ENCODE data around the gene CCL22. TPM values are rescaled to one million over a fixed set of nuclear protein-coding genes. Genes with fewer than 3 reads are reported as not detected.

Gene CCL22
- not detected in 2 replicates for total RNA-seq

DNA sequence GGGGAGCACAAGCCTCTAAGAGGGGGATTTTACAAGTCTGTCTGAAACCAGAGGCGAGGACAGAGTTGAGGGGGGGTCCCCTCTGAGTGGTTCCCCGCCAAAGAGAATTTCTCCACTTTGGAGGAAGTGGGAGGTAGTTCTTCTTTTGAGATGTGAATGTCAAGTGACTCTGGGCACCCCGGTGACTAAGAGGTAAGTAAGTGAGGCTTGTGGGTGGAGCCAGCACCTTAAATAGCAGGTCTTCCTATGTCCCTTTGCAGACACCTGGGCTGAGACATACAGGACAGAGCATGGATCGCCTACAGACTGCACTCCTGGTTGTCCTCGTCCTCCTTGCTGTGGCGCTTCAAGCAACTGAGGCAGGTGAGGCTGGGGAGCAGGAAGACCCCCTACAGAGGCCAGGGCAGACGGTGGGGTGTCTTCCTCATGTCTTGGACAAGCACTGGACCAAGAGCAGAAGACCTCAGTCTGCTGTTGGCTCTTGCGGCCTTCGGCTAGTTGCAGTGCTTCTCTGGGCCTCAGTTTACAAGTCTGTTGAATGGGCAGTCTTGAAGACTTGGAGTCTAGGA lies at the start of gene CCL22:
Gene CCL22 (plus strand): TSS at position 257 of the 569 bp plus-strand sequence. CDS start 34 bp downstream, at position 291.

GRCh38 chr16:57372372-57373116 lies 14.0 kb downstream of the CCL22 start, which contains the start of gene CX3CL1:
Gene CX3CL1, plus strand, starts transcription at chr16:57372490. Its CDS starts 79 bp downstream, at chr16:57372569.

GRCh38 chr16:57403965-57404817 lies 45.6 kb downstream of the CCL22 start, which contains the start of gene CCL17:
Gene CCL17, plus strand, starts transcription at chr16:57404767. Its CDS starts 9,166 bp downstream, at chr16:57413933.

Other genes starting within 250 kb of the CCL22 start
- 52.6 and 52.9 TPM in 2 replicates for gene PSME3IP1, start 172.7 kb upstream of the CCL22 start, total RNA-seq
- gene RSPRY1, start 172.5 kb upstream of the CCL22 start, total RNA-seq = 33.4 and 37.3 TPM in 2 replicates
- gene ARL2BP, start 113.5 kb upstream of the CCL22 start, total RNA-seq = 59.6 and 62.4 TPM in 2 replicates
- 0.91 TPM in 1 of 2 replicates, not detected in the other for gene PLLP, start 74.1 kb upstream of the CCL22 start, total RNA-seq
- gene CX3CL1, start 13.7 kb downstream of the CCL22 start, total RNA-seq = 0.91 TPM in 1 of 2 replicates, not detected in the other
- gene CCL17, start 46.0 kb downstream of the CCL22 start, total RNA-seq = not detected in 2 replicates
- 43.2 and 43.6 TPM in 2 replicates for gene CIAPIN1, start 88.6 kb downstream of the CCL22 start, total RNA-seq
- 27.2 and 44.6 TPM in 2 replicates for gene COQ9, start 88.7 kb downstream of the CCL22 start, total RNA-seq
- 111 and 116 TPM in 2 replicates for gene POLR2C, start 103.9 kb downstream of the CCL22 start, total RNA-seq
- 26.4 and 29.0 TPM in 2 replicates for gene DOK4, start 127.7 kb downstream of the CCL22 start, total RNA-seq
- gene CCDC102A, start 177.8 kb downstream of the CCL22 start, total RNA-seq = 12.5 and 18.7 TPM in 2 replicates
- gene ADGRG5, start 183.9 kb downstream of the CCL22 start, total RNA-seq = not detected in 2 replicates